Endometrial microvascular endothelial cells (primary cell): ENCODE measurements around the gene DHX36. TPM values are rescaled to one million over a fixed set of nuclear protein-coding genes. Genes with fewer than 3 reads are reported as not detected.

ENCODE experiments used
- in situ Hi-C: cut with HindIII; loops from 2 replicates; pipeline ENCODE4 v1.10.0; 2017; ENCODE audit warnings: low sequenced_read_pairs, low pct_unique_long_range_greater_than_20kb; ENCODE audit errors: inconsistent ontology term
- total RNA-seq: library from RNA; depleted of rRNA; stranded (reverse); fragments of >200 nt; gene quantifications from one replicate; pipeline ENCODE4 v1.2.3, GENCODE V29; 2015; ENCODE audit errors: inconsistent ontology term

DHX36 gene
- total RNA-seq, 1 donor from 2014 or later = 56.4 TPM

DNA sequence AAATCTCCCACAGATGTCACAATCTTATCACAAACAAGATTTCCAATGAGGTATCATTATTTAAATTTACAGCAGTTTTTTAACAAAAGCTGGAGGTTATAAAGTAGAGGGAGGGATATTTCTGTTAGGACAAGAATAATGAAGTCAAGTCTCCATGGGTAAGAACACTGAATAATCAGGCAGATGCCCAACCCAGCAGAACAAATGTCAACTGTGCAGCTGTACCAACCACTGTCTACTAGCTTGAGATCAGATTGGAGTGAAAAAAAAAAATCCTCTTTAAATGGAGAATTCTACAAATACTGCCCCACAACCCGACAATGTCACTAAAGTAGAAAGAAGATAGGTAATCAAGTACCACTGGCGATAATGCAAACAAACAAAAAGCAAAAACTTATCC is 30.3 kb downstream of the DHX36 start:
- in situ Hi-C loops = no loop called here

DNA sequence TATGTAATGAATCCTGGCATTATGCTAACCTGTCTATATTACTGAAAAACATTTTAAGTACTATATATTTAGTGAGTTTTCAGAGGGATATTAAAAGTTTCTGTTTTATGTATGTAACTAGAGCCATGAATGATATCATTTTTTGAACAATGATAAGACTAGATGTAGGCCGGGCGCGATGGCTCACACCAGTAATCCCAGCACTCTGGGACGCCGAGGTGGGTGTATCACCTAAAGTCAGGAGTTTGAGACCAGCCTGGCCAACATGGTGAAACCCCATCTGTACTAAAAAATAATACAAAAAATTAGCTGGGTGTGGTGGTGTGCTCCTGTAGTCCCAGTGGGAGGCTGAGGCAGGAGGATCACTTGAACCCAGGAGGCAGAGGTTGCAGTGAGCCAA is 34.1 kb downstream of the DHX36 start:
- in situ Hi-C loops = no loop called here

DNA sequence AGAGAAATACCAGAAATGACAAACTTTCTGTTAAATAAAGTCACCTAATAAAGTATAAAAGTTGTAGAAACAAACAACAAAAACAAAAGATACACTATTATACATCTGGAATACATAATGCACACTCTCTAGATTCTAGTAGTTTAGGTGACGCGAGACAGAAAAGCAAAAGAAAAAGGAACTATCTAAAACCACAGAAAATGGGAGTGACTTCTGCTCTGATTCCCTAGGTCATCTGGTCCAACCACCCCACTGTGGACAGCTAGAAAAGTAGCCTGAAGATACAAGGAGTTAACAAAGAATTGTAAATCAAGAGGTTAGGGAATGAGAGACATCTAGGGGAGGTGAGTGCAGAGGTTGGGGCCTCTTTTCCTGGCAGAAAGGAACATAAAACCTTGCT is 39.1 kb downstream of the DHX36 start:
- in situ Hi-C loops = no loop called here

DNA sequence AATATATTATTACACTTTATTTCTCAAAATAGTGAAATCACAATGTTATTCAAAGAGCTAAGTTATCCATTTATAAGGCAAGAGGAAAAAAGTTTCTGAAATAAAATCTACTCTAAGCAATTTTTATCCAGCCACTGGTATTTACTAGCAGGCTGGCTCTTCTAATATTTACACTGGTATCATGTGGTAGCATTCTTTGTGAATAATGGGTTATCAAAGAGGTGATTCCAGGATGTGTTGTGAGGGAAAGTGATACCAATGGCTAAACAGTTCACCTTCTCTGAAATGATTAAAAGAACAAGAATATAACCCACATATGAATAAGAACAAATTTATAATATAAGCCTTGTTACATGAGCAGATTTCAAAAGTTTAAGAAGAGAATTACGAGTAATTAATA is 44.1 kb downstream of the DHX36 start:
- in situ Hi-C loops = no loop called here

DNA sequence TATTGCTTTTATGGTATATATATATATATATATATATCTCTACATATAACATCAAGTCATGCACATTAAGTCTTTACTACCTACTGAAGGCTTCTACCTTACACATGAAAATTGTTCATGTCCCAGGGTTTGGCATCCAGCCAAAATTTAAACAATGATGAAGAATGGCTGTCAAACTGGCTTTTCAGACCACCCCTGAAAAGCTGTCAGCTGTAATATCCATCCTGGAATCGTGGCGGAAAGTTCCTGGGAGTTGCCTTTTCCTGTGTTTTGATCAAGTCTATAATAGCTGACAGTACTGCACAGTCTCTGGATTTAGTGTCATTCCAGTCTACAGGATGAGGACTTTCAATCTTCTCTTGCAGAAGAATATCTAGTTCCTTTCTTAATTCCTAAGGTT is 48.3 kb downstream of the DHX36 start:
- in situ Hi-C loops = no loop called here

GRCh38 chr3:154275292-154275691 is 49.0 kb downstream of the DHX36 start:
- in situ Hi-C loops = no loop called here

- in situ Hi-C loops = no loop called here
Observed at GRCh38 chr3:154274348-154274747, 49.9 kb downstream of the DHX36 start.

GRCh38 chr3:154273381-154273780 is 50.9 kb downstream of the DHX36 start:
- in situ Hi-C loops = no loop called here

GRCh38 chr3:154254527-154254926 is 69.8 kb downstream of the DHX36 start:
- in situ Hi-C loops = no loop called here

DNA sequence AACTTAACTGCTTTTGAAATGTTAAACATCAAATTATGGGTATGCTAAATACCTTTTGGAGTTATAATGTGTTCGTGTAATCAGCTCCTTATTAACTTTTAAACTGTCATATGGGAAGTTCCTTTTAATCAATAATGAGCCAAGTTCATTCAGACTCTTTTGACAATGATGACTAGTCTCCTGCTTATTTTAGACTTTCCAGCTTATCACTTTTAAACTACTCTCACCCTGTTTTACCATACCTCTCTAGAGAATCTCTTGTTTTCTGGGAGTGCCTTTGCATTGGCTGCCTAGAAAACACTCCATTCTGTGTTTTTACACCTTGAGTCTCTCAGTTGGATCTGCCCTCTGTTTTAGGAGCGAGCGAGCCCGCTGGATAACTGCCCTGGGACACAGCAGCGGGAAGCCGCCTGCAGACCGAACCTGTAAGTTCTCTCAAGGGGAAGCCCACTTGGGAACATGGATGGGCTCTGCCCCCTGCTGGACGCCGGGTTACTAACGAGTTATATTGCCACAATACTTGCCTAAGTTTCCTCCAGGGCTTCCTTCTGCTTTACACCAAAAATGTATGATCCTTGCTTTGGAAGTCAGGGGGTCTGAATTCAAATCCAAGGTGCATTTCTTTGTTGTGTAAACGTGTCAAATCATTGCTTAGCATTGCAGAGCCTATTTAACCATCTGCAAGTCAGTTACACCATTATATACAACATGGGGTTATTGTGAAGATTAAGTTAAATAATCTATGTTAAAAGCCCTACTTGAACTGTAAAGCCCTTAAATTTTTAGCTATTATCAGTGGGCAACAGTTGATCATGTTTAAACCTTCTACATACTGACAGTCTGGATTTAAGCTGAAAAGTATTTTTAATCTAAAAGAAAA is 71.3 kb downstream of the DHX36 start:
- in situ Hi-C loops = no loop called here

- in situ Hi-C loops = no loop called here
Observed at GRCh38 chr3:154251610-154252009, 72.7 kb downstream of the DHX36 start.

DNA sequence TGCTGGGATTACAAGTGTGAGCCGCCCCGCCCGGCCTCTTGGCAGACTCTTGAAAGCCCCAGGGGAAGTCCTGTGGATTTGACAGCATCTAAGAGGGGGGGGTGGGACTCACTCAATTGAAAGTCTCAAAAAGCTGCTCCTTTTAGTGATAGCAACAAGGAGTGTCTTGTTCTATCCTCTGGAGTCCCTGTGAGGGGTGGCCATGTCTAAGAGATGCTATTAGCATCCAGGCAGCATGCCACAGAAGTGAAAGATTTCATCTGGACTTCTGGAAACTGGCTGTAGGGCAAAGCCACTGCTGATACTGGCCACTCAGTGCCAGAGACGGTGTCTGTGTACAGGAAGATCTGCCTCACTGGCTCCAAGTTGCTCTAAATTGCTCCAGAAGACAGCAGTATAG is 74.0 kb downstream of the DHX36 start:
- in situ Hi-C loops = no loop called here

- in situ Hi-C loops = no loop called here
Observed at GRCh38 chr3:154247806-154248415, 76.4 kb downstream of the DHX36 start.

DNA sequence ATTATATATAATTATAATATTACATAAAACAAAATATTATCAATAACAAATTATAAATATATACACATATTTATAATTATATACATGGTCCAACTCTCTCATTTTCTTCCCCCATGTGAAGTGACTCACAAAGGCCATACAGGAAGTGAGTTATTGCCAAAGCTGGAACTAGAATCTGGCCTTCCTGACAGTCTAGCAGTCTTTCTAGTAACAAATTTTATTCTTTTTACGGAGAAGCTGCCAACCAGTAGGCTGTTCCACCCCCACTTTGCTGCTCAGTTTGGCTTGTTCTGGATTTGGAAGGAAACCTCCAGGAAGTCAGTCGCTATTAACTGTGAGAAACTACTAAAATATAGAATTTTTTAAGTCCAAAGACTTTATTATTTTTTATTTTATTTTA is 79.6 kb downstream of the DHX36 start:
- in situ Hi-C loops = no loop called here

- in situ Hi-C loops = no loop called here
Observed at GRCh38 chr3:154243353-154243752, 80.9 kb downstream of the DHX36 start.

DNA sequence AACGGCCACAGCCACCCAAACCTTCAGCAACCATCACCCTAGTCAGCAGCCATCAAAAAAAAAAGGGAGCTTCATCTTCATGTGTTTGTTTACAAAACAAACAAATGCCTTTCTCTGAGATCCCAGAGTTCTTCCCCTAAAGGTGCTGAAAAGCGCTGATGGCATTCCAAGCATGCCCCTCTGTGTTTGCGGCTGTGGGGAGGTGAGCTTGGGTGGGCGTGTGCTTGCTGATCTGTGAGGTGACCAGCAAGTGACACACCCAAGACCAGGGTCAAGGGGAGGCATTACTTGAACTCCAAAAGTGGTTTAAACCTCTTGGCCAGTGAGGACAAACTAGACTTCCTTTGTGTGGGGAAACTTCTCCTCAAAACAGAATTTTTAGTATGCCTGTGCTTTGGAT is 81.5 kb downstream of the DHX36 start:
- in situ Hi-C loops = no loop called here

DNA sequence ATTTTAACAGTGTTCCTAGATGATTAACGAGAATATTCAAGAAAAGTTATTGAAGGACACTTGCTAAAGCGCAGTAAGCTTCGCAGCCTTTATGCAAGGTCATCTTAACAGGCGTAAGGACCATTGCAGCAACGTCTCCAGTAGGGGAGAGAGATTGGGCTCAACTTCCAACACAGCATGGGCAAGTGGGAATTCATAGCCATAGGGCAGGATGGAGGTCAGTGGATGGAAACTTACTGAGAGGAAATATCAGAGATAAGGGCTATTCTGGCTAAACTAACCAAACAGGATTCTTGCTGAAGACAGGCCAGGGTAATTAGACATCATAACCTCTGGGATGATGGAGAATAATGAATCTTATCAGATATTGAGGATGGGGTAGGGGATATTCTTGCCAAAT is 82.8 kb downstream of the DHX36 start:
- in situ Hi-C loops = no loop called here

DNA sequence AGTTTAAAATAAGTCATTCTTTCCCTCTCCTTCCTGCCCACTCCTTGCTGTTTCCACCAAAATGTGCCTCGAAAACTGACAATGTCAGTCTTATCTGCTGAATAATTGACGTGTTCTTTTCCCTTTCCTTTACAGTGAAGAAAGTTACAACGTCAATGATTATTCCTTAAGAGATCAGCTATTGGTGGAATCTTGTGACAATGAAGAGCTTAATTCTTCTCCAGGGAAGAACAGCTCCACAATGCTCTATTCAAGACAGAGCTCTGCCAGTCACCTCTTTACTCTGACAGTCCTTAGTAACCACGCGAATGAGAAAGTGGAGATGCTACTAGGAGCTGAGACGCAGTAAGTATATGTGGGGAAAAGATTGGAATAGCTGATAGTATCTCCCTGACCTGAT is 84.1 kb downstream of the DHX36 start:
- in situ Hi-C loops = no loop called here

DNA sequence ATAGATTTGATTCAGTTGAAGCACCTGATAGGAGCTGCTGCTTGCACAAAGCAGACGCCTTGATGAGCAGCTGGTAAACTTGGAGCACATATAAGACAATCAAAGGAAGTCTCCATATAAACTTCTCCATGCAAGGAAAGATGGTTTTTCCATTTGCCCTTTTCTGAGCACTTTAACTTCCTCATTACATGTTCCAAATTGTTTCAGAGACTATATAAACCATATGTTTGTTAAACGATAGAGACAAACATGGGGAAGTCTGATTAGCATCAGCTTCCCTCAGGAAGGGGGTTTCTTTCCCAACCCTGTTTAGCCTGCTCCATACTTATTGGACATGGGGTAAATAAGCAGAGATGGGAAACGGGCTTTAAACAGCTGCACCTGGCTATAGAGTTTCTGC is 88.0 kb downstream of the DHX36 start:
- in situ Hi-C loops = no loop called here

DNA sequence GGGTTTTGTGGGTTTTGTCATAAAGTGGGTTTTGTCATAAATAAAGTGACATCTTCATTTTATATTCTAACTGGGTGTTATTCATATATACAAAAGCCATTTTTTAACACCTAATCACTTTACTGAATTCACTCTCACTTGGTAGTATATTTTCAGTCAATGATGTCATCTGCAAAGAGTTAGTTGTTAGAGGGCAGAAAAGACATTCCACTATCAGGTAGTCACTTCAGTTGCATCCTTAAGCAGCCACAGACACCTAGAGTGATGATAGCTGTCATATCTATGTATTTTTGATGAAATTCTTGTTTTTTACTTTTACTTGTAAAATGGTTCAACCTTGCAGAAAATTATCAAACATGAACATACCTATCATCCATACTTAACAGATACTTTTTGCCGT is 89.0 kb downstream of the DHX36 start:
- in situ Hi-C loops = no loop called here

- in situ Hi-C loops = no loop called here
Observed at GRCh38 chr3:154229217-154229590, 95.1 kb downstream of the DHX36 start.
